ENCODE data around the gene UNC13D.

DNA sequence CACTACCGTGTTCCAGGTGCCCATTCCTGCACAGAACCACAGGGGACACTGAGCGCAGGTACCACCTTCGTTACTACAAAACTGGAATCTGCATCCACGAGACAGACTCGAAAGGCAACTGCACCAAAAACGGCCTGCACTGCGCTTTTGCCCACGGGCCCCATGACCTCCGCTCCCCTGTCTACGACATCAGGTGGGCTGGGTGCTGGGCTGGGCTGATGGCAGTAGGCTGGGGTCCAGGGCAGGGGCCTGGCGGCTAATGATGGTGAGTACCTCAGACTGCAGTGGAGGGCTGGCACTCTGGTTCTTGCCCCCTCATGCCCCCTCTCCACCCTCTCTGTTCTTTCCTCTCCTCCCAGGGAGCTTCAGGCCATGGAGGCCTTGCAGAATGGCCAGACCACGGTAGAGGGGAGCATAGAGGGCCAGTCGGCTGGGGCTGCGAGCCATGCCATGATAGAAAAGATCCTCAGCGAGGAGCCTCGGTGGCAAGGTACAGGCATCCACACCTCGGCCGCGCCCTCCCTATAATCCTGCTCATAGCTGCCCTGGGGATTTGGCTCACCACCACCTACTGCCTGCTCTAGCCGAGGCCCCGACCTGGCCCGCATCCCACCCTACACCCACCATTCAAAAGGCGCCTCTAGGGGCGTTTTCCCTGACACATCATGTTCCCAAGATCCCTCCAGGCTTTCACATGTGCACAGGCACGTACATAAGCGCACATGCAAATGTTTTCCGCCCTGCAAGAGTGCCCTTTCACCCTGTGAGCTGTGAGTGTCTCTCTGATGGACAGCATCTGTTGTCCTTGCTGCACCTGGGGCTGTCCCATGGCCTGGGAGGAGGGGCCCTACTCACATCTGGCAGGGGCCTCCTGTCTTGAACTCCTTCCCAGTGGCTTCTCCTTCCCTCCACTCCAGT lies 31.8 kb downstream of the UNC13D start:
- TF ChIP-seq, protein P1, sequence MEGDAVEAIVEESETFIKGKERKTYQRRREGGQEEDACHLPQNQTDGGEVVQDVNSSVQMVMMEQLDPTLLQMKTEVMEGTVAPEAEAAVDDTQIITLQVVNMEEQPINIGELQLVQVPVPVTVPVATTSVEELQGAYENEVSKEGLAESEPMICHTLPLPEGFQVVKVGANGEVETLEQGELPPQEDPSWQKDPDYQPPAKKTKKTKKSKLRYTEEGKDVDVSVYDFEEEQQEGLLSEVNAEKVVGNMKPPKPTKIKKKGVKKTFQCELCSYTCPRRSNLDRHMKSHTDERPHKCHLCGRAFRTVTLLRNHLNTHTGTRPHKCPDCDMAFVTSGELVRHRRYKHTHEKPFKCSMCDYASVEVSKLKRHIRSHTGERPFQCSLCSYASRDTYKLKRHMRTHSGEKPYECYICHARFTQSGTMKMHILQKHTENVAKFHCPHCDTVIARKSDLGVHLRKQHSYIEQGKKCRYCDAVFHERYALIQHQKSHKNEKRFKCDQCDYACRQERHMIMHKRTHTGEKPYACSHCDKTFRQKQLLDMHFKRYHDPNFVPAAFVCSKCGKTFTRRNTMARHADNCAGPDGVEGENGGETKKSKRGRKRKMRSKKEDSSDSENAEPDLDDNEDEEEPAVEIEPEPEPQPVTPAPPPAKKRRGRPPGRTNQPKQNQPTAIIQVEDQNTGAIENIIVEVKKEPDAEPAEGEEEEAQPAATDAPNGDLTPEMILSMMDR (IDR thresholded peaks at IDR 0.05; ENCODE audit: insufficient read depth, low read length, poor library complexity, severe bottlenecking), result no peak
- TF ChIP-seq EZH2phosphoT487 (conservative IDR thresholded peaks at IDR 0.05; ENCODE audit: low read length), result no peak
